ENCODE results near the gene ITGB5.

The ITGB5 gene

GRCh38 chr3:124781476-124782376, 105.4 kb downstream of the ITGB5 start:
- no peak for DNase-seq
- in situ Hi-C loops (cut with MboI; ENCODE audit: low pct_unique_long_range_greater_than_20kb, low sequenced_read_pairs), result no loop called here

GRCh38 chr3:124780761-124781475, 106.2 kb downstream of the ITGB5 start:
- peak; percentile 23 for DNase-seq
- in situ Hi-C loops (cut with MboI; ENCODE audit: low pct_unique_long_range_greater_than_20kb, low sequenced_read_pairs), result no loop called here

- DNase-seq, result no peak
- in situ Hi-C loops (cut with MboI; ENCODE audit: low pct_unique_long_range_greater_than_20kb, low sequenced_read_pairs), result no loop called here
Observed at GRCh38 chr3:124780356-124780755, 106.8 kb downstream of the ITGB5 start.

GRCh38 chr3:124779751-124780191, 107.4 kb downstream of the ITGB5 start:
- in situ Hi-C loops (cut with MboI; ENCODE audit: low pct_unique_long_range_greater_than_20kb, low sequenced_read_pairs), result loop anchor here (10.0 kb wide), 1 partner anchor 125 kb away; no protein-coding TSS in a partner anchor

GRCh38 chr3:124779116-124779515, 108.0 kb downstream of the ITGB5 start:
- DNase-seq, result no peak
- in situ Hi-C loops (cut with MboI; ENCODE audit: low pct_unique_long_range_greater_than_20kb, low sequenced_read_pairs), result loop anchor here (10.0 kb wide), 1 partner anchor 126 kb away; no protein-coding TSS in a partner anchor

More at GRCh38 chr3:124779751-124780191, 107.4 kb downstream of the ITGB5 start:
- no peak for DNase-seq

GRCh38 chr3:124777762-124778470, 109.2 kb downstream of the ITGB5 start:
- in situ Hi-C loops (cut with MboI; ENCODE audit: low pct_unique_long_range_greater_than_20kb, low sequenced_read_pairs), result loop anchor here (10.0 kb wide), 1 partner anchor 127 kb away; no protein-coding TSS in a partner anchor
- no peak for DNase-seq

GRCh38 chr3:124776856-124777255, 110.3 kb downstream of the ITGB5 start:
- in situ Hi-C loops (cut with MboI; ENCODE audit: low pct_unique_long_range_greater_than_20kb, low sequenced_read_pairs), result loop anchor here (10.0 kb wide), 1 partner anchor 128 kb away; no protein-coding TSS in a partner anchor
- no peak for DNase-seq

GRCh38 chr3:124775877-124776276, 111.3 kb downstream of the ITGB5 start:
- DNase-seq, result no peak
- in situ Hi-C loops (cut with MboI; ENCODE audit: low pct_unique_long_range_greater_than_20kb, low sequenced_read_pairs), result loop anchor here (10.0 kb wide), 1 partner anchor 129 kb away; no protein-coding TSS in a partner anchor

GRCh38 chr3:124774841-124775402, 112.2 kb downstream of the ITGB5 start:
- DNase-seq, result no peak
- in situ Hi-C loops (cut with MboI; ENCODE audit: low pct_unique_long_range_greater_than_20kb, low sequenced_read_pairs), result loop anchor here (10.0 kb wide), 1 partner anchor 130 kb away; no protein-coding TSS in a partner anchor

GRCh38 chr3:124774327-124774718, 112.8 kb downstream of the ITGB5 start:
- DNase-seq, result no peak
- in situ Hi-C loops (cut with MboI; ENCODE audit: low pct_unique_long_range_greater_than_20kb, low sequenced_read_pairs), result loop anchor here (10.0 kb wide), 1 partner anchor 130 kb away; no protein-coding TSS in a partner anchor

- DNase-seq, result no peak
- in situ Hi-C loops (cut with MboI; ENCODE audit: low pct_unique_long_range_greater_than_20kb, low sequenced_read_pairs), result loop anchor here (10.0 kb wide), 1 partner anchor 131 kb away; no protein-coding TSS in a partner anchor
Observed at GRCh38 chr3:124773351-124774326, 113.5 kb downstream of the ITGB5 start.

- in situ Hi-C loops (cut with MboI; ENCODE audit: low pct_unique_long_range_greater_than_20kb, low sequenced_read_pairs), result loop anchor here (10.0 kb wide), 1 partner anchor 133 kb away; no protein-coding TSS in a partner anchor
- peak; percentile 68 for DNase-seq
Observed at GRCh38 chr3:124772081-124772831, 114.9 kb downstream of the ITGB5 start.

GRCh38 chr3:124771083-124771445, 116.1 kb downstream of the ITGB5 start:
- in situ Hi-C loops (cut with MboI; ENCODE audit: low pct_unique_long_range_greater_than_20kb, low sequenced_read_pairs), result loop anchor here (10.0 kb wide), 1 partner anchor 134 kb away; no protein-coding TSS in a partner anchor
- DNase-seq, result no peak

- in situ Hi-C loops (cut with MboI; ENCODE audit: low pct_unique_long_range_greater_than_20kb, low sequenced_read_pairs), result loop anchor here (10.0 kb wide), 1 partner anchor 134 kb away; no protein-coding TSS in a partner anchor
- DNase-seq, result no peak
Observed at GRCh38 chr3:124770336-124771082, 116.7 kb downstream of the ITGB5 start.

- DNase-seq, result no peak
- in situ Hi-C loops (cut with MboI; ENCODE audit: low pct_unique_long_range_greater_than_20kb, low sequenced_read_pairs), result no loop called here
Observed at GRCh38 chr3:124769462-124769861, 117.7 kb downstream of the ITGB5 start.

- in situ Hi-C loops (cut with MboI; ENCODE audit: low pct_unique_long_range_greater_than_20kb, low sequenced_read_pairs), result no loop called here
- peak; percentile 39 for DNase-seq
Observed at GRCh38 chr3:124768812-124769211, 118.4 kb downstream of the ITGB5 start.
